ENCODE data around the gene PCDH1.

Gene PCDH1

GRCh38 chr5:141807732-141808131, 70.5 kb downstream of the PCDH1 start:
- DNase-seq (ENCODE audit: low spot score): no peak

- DNase-seq (ENCODE audit: low spot score): no peak
Observed at GRCh38 chr5:141807329-141807728, 70.9 kb downstream of the PCDH1 start.

- no peak for DNase-seq (ENCODE audit: low spot score)
Observed at GRCh38 chr5:141806626-141807025, 71.6 kb downstream of the PCDH1 start.

DNA sequence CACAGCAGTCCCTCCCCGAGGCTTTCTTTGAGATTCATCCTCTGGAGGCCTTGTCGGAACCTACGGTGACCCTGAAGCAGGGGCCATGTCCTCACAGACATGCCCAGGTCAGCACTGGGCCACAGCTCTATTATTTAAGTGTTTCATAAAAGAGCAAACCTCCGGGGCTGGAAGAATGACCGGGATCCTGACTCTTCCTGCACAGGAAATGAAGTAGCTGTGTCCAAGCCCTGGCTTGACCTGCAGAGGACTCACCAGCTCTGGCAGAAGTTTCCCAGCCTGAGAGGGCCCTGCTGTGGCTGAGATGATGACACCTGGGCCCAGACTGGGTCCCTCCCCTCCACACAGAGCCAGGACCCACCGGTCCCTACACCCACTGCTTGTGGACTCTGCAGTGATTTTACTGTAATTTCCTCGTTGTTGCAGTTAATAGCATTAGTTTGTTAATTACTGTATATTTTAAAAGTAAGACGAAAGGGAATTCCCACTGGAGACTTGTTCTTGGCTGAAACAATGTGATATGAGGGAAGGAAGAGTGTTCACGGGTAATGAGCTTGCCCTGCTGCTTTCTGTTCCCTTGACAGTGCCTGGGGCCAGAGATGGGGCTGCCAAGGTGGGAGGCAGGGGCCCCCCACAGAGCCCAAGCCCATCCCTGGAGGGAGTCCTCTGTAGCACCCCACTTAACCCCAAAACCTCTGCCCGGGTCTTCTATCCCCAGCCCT, 72.2 kb downstream of the PCDH1 start:
- no peak for DNase-seq (ENCODE audit: low spot score)

DNA sequence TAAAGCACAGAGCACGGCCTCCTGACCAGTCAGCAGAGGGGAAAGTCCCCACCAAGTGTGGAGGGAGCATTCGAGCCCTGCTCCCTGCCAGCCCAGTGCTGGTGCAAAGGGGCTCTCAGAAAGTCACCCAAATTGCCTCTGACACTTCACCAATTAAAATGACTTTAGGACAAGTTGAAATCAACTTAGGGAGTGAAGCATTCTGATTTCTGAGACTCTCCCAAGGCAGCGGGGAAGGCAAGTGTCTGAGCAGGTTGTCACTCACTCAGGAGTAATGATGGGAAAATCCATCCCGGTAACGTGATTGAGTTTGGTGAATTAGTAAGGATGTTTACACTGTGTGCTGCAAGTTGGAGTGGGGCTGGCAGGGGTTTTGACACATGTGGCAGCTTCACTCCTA, 73.7 kb downstream of the PCDH1 start:
- DNase-seq (ENCODE audit: low spot score): no peak
